Panc1 (cell line): Measurements from ENCODE around the gene GRID2. TPM values are rescaled to one million over a fixed set of nuclear protein-coding genes. Genes with fewer than 3 reads are reported as not detected.

ENCODE experiments used
- ATAC-seq: fragments of 200-7000 bp; cut with Tn5 transposase; 2 replicates; pipeline ENCODE4 v1.9.1; 2020; ENCODE audit warnings: mild to moderate bottlenecking, moderate library complexity
- BruUV-seq: library from RNA; stranded (reverse); fragments of 400-500 nt; replicated peaks from 2 replicates; lab custom pipeline; 2021; lab: Mats Ljungman, UMichigan
- CTCF ChIA-PET: fragments of 300-600 bp; sonication (Branson Sonifier 250); formaldehyde crosslinking; loops from one replicate; lab custom pipeline; 2022; ENCODE audit warnings: antibody characterized with exemption; lab: Charles Lee
- POLR2A ChIA-PET: fragments of 300-600 bp; sonication (Branson Sonifier 250); formaldehyde crosslinking; loops from one replicate; lab custom pipeline; 2022; ENCODE audit warnings: antibody characterized with exemption; lab: Charles Lee
- DNase-seq: peaks from one replicate; pipeline ENCODE4 v3.0.0-alpha.2; 2010; ENCODE audit warnings: low read depth, low spot score
- H3K27ac ChIP-seq: 2 replicates; pipeline ENCODE4 v1.5.1; 2011; ENCODE audit warnings: mild to moderate bottlenecking, low read length, inconsistent platforms
- H3K27me3 ChIP-seq: fragments of 200-500 bp; sonication (Bioruptor generic); 2 replicates; pipeline ENCODE4 v1.6.0; 2014; ENCODE audit warnings: low read length, inconsistent platforms; ENCODE audit not compliant: control insufficient read depth, insufficient read depth
- H3K36me3 ChIP-seq: fragments of 200-500 bp; sonication (Bioruptor generic); 2 replicates; pipeline ENCODE4 v1.5.1; 2014; ENCODE audit warnings: inconsistent platforms, mild to moderate bottlenecking, low read length, moderate library complexity; ENCODE audit not compliant: control insufficient read depth, insufficient read depth
- H3K4me1 ChIP-seq: 2 replicates; pipeline ENCODE4 v1.5.1; 2011; ENCODE audit warnings: inconsistent platforms, mild to moderate bottlenecking, low read length, moderate library complexity; ENCODE audit not compliant: control insufficient read depth, insufficient read depth
- H3K4me3 ChIP-seq, 2 experiments: 2 replicates each; pipeline ENCODE4 v1.5.1; 2011 to 2012; ENCODE audit warnings: low read depth in 2 of 2, low read length in 2 of 2, mild to moderate bottlenecking in 2 of 2, inconsistent platforms in 1 of 2, moderate library complexity in 1 of 2
- H3K9me3 ChIP-seq: fragments of 200-500 bp; sonication (Bioruptor generic); 2 replicates; pipeline ENCODE4 v1.5.1; 2014; ENCODE audit warnings: low read depth, mild to moderate bottlenecking, inconsistent platforms, low read length, moderate library complexity; ENCODE audit not compliant: control insufficient read depth, insufficient read depth
- CTCF ChIP-seq: fragments of 450-650 bp; IDR thresholded peaks from 2 replicates; pipeline ENCODE4 v1.5.1; 2017; ENCODE audit warnings: mild to moderate bottlenecking
- POLR2AphosphoS5 ChIP-seq: IDR thresholded peaks from 2 replicates; pipeline ENCODE4 v1.6.1; 2012; ENCODE audit warnings: mild to moderate bottlenecking, low read depth, low read length, moderate library complexity
- REST ChIP-seq, 2 experiments: IDR thresholded peaks; 2 replicates each; pipeline ENCODE4 v1.6.1; 2011 to 2012; ENCODE audit warnings: low read depth in 2 of 2, control low read depth in 1 of 2, low read length in 1 of 2, mild to moderate bottlenecking in 1 of 2, moderate library complexity in 1 of 2; ENCODE audit not compliant: insufficient read depth in 1 of 2
- SIN3A ChIP-seq: IDR thresholded peaks from 2 replicates; pipeline ENCODE4 v1.6.1; 2012; ENCODE audit warnings: low read depth, mild to moderate bottlenecking, low read length, moderate library complexity, borderline replicate concordance; ENCODE audit not compliant: insufficient read depth
- TCF7L2 ChIP-seq: IDR thresholded peaks from 2 replicates; pipeline ENCODE4 v1.6.1; 2011; ENCODE audit warnings: mild to moderate bottlenecking, low read depth, low read length, inconsistent platforms
- in situ Hi-C: cut with HindIII; loops from 2 replicates; pipeline ENCODE4 v1.10.0; 2016; ENCODE audit warnings: low sequenced_read_pairs, low pct_unique_long_range_greater_than_20kb
- intact Hi-C: fragments of 100-400 bp; cut with micrococcal nuclease; formaldehyde crosslinking; loops from one replicate; pipeline ENCODE4 v1.10.0; 2022; ENCODE audit not compliant: unreplicated experiment
- total RNA-seq: library from RNA; stranded (reverse); gene quantifications from one replicate; pipeline ENCODE4 v1.2.1, GENCODE V29; 2021; ENCODE audit not compliant: unreplicated experiment

Gene GRID2
- total RNA-seq, 1 experiment from 2014 or later, result 0.08 TPM

DNA sequence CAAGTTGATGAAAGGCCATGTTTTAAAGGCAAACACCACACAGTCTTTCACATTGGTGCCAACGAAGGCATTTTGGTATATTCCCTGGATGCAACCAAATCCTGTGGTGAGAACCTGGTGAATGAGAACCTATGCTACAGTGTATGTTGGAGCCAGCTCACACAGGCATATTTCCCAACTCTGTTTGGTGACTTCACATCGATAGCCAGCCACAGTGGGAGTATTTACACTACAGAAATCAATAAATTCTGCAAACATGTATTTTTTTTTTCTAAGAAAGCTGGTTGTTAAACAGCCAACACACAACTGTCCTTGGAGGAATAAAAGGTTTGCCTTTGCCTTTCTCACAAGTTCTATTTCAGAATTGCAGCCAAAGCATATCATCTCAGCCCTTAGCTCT is 691.0 kb downstream of the GRID2 start:
- no TSS peak for BruUV-seq
- Histone ChIP-seq H3K4me3 (no peak overlapping the region), H3K9me3 (no peaks in the 10 kb centered on the region), H3K36me3 (no peaks in the 10 kb centered on the region), H3K27ac (no peak overlapping the region), H3K27me3 (no peaks in the 10 kb centered on the region), H3K4me1 (no peaks in the 10 kb centered on the region)
- ATAC-seq (no peak), DNase-seq (no peak)
- ChIA-PET POLR2A (no interaction called here), CTCF (no interaction called here)
- intact Hi-C loops (no loop called here), in situ Hi-C loops (no loop called here)
- no peak for TF ChIP-seq CTCF
- TF ChIP-seq REST (IDR thresholded peaks at IDR 0.05; ENCODE audit: insufficient read depth in 1 of 2, low read depth in 2 of 2, low read length in 1 of 2), result no peak
- no peak for TF ChIP-seq TCF7L2
- no peak for TF ChIP-seq SIN3A
- TF ChIP-seq POLR2AphosphoS5, result no peak

DNA sequence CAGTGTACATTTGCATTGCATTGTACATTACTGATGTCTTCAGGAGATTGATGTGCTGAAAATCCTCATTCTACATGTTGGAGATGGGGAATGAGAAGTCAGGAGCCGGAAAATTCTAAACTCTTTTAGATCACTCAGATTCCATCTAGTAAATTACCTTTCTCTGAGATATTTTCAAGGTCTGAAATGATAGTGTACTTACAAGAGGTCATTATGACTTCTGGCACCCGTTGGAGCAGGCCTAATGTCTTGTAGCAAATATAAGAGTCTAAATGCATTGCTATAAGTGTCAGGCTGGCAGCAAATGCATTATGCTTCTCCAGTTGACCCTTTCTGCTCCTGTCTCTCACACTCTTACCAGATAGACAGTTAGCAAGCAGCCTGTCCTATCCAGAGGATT is 692.8 kb downstream of the GRID2 start:
- intact Hi-C loops, result no loop called here
- H3K27me3 ChIP-seq, result no peaks in the 10 kb centered on the region
- ChIA-PET POLR2A (no interaction called here), CTCF (no interaction called here)
- no peak for ATAC-seq
- in situ Hi-C loops, result no loop called here
- no peaks in the 10 kb centered on the region for H3K36me3 ChIP-seq
- H3K4me1 ChIP-seq, result no peaks in the 10 kb centered on the region
- H3K9me3 ChIP-seq, result no peaks in the 10 kb centered on the region
- no peak for TF ChIP-seq REST (IDR thresholded peaks at IDR 0.05; ENCODE audit: insufficient read depth in 1 of 2, low read depth in 2 of 2, low read length in 1 of 2)
- TF ChIP-seq TCF7L2, result no peak
- TF ChIP-seq SIN3A, result no peak
- TF ChIP-seq CTCF, result no peak
- no peak for TF ChIP-seq POLR2AphosphoS5
- no peak for DNase-seq
- H3K27ac ChIP-seq, result no peak overlapping the region
- BruUV-seq, result no TSS peak
- H3K4me3 ChIP-seq, result no peak overlapping the region
